Activated CD4-positive, alpha-beta T cell treated with anti-CD3 and anti-CD28 coated beads for 4 hours (primary cell): Measurements from ENCODE around the gene DLL4.

Source experiments
- DNase-seq, 2 donors: peaks; one replicate each; pipeline ENCODE4 v3.0.0-alpha.2; 2020

DLL4 gene

GRCh38 chr15:40927873-40928806 is 1.0 kb upstream of the DLL4 start:
- no peak for DNase-seq

DNA sequence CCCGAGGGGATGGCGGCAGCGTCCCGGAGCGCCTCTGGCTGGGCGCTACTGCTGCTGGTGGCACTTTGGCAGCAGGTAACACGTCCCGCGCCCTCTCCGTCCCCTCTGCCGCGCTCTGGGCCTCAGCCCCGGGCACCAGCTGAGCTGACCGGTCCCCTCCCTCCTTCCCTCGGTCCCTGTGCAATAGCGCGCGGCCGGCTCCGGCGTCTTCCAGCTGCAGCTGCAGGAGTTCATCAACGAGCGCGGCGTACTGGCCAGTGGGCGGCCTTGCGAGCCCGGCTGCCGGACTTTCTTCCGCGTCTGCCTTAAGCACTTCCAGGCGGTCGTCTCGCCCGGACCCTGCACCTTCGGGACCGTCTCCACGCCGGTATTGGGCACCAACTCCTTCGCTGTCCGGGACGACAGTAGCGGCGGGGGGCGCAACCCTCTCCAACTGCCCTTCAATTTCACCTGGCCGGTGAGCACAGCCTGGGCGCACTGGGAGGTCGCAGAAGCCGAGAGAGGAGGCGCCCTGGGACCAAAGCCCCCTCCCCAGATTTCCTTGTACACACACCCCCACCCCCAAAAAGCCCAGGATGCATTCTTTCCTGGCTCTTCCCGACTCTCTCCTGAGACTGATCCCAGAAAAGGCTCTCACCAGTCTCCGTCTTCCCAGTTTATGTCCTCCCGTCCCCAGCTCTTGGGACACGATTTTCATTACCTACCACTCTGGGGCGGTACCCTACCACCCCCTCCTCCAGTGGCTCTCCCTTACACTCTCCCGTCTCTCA is 705 bp downstream of the DLL4 start:
- DNase-seq: no peak

DNA sequence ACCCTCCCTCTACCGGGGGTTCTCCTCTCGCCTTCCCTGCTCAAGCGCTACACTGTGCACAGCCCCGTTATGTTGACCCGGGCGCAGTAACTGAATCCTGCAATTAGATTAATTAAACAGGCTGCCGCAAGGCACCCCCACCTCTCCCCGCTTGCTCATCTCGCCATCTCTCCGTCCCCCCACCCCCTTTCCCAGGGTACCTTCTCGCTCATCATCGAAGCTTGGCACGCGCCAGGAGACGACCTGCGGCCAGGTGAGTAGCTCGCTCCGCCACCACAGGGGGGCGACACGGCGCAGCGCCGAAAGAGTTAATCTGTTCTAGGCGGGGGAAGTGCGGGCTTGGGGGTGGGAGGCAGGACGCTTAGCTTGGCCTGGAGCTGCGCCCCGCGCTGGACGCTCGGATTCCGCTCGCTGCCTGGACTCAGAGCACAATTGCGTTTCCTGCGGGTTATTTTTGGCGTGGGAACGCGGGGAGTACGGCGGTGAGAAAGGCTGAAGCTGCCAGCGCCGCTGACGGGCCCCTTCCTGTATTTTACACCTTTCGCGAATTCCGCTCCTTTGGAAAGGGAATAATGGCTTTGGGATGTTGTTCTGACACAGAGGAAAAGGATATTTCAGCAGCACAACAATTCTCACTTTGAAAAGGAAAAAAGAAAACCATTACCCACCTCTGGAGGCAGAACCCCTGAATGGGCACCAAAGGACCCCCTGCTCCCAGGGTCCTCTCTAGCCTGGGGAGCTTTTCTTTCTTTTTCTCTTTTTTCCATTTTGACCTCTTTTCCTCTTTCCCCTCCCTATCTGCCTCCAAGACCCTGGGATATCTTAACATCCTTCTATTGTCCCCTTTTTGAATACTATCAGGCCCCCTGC is 1.5 kb downstream of the DLL4 start:
- peak; percentile 41 to 57 for DNase-seq

- DNase-seq: no peak
Observed at GRCh38 chr15:40931300-40932142, 2.4 kb downstream of the DLL4 start.

DNA sequence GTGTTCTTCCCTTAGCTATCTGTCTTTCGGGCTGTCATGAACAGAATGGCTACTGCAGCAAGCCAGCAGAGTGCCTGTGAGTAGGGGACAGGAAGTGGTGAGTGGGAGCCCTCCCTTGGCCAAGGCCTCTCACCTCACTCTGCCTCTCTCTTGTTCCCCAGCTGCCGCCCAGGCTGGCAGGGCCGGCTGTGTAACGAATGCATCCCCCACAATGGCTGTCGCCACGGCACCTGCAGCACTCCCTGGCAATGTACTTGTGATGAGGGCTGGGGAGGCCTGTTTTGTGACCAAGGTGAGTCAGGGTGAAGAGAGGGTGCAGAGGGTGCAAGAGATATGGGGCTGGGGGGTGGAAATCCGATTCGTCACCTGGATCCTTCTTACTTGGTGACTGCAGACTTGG is 3.0 kb downstream of the DLL4 start:
- no peak for DNase-seq

GRCh38 chr15:40932649-40933516 is 3.7 kb downstream of the DLL4 start:
- DNase-seq: no peak

DNA sequence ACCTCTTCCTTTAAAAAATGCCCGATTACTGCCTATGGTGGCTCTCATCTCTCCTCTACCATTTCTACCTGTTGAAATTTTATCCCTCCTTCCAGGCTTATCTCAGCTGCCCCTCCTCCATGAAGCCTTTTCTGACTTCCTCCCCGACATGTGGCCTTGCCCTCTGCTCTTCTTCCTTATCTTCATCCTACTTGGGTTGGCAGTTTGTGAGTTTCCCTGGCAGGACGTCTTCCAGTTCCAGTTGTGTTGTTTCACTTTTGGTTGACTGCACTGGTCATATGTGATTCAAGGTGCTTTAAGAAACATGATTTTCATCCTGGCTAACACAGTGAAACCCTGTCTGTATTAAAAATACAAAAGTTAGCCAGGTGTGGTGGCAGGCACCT is 4.4 kb downstream of the DLL4 start:
- DNase-seq: no peak

DNA sequence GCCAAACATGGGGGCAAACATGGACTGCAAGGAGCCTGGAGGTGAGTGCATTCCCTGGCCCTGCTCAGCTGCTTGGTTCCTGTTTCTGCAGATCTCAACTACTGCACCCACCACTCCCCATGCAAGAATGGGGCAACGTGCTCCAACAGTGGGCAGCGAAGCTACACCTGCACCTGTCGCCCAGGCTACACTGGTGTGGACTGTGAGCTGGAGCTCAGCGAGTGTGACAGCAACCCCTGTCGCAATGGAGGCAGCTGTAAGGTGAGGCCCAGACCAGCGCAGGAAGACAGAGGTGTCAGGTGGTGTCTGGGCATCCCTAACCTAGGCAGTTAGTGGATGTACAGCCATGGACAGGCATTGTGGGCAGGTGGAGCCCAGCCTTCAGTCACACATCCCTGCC is 5.3 kb downstream of the DLL4 start:
- no peak for DNase-seq

- DNase-seq: no peak
Observed at GRCh38 chr15:40936234-40936708, 7.1 kb downstream of the DLL4 start.

- no peak for DNase-seq
Observed at GRCh38 chr15:40936709-40937666, 7.8 kb downstream of the DLL4 start.

GRCh38 chr15:40937762-40938535 is 8.8 kb downstream of the DLL4 start:
- no peak for DNase-seq

DNA sequence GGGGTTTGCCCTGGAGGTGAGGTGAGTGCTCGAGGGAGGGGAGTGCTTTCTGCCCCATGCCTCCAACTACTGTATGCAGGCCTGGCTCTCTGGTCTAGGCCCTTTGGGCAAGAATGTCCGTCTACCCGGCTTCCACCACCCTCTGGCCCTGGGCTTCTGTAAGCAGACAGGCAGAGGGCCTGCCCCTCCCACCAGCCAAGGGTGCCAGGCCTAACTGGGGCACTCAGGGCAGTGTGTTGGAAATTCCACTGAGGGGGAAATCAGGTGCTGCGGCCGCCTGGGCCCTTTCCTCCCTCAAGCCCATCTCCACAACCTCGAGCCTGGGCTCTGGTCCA is 9.4 kb downstream of the DLL4 start:
- no peak for DNase-seq

DNA sequence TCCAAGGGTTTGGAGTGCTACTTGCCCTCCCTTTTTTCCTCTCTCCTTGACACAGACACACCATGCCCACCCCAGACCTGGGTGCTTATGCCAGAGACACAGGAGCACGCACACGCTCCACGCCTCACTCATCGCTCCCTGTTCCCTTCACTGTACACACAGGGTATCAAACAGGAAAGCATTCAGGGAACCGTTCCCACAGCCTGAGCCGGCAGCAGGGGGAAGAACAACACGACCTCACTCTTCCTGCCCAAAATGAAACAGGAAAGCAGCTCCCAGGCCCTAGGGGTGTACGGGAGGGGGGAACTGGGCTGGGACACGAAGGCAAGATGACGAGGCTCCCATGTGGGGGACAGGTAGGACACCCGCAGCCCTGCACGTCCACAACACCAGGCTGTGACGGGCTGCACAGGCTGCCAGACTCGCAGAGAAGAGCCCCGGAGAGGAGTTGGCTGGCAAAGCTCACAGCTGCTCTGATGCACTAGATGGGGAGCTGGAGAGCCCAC is 11.2 kb downstream of the DLL4 start:
- no peak for DNase-seq

DNA sequence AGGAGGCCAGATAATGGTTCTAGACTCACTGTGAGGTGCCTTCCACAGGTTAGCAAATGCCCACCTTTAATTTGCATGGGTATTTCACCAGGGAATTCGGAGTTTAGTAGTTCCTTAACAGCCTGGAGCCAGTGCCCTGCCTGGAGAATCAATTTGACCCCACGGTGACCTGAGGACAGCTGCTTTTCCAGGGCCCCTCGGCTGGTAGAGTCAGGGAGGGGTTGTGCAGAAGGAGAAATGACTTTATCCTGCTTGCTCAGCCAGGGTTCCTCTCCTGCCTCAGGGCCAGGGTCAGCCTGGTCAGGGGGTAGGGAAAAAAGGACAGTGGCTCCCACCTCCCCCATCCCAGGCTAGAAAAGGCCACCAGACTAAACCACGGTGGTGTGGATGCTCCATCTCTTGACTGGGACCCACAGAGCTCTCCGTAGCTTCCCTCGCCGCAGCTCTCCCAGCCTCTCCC is 12.0 kb downstream of the DLL4 start:
- no peak for DNase-seq

- DNase-seq: peak; percentile 58 to 68
Observed at GRCh38 chr15:40941528-40942336, 12.6 kb downstream of the DLL4 start.

DNA sequence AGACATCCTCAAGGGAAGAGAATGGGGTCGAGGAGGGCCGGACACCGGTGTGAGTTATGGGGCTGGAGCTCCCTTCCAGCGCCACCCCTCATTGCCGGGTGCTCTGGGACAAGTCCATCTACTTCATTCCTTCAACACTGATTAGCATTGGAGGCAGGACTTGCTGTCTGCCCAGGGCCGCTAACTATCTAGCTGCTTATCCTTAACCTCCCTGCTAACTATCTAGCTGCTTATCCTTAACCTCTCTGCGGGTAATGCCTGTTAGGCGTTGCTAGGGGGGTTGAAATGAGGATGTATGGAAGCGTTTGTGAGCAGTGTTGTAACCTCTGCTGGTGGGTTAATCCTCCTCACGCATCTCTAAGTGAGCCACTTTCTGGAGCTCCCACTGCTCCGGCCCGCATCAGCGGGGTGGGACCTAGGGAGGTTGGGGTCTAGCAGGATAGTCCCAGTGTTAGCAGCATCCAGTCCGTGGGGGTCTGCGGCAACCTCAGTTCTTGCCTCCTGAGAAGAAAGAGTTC is 13.3 kb downstream of the DLL4 start:
- no peak for DNase-seq

- no peak for DNase-seq
Observed at GRCh38 chr15:40942878-40943277, 13.7 kb downstream of the DLL4 start.
